GM23248 (cell line): ENCODE results near the gene MYBPH.

Experiments
- EZH2 ChIP-seq: fragments of 200-600 bp; sonication (generic); IDR thresholded peaks from 2 replicates; pipeline ENCODE4 v1.6.1; 2018; ENCODE audit warnings: antibody characterized with exemption, mild to moderate bottlenecking; ENCODE audit not compliant: insufficient read depth, poor library complexity, severe bottlenecking
- EZH2phosphoT487 ChIP-seq: fragments of 200-600 bp; sonication (generic); IDR thresholded peaks from 2 replicates; pipeline ENCODE4 v1.6.1; 2018; ENCODE audit warnings: antibody characterized with exemption, moderate library complexity, mild to moderate bottlenecking, low read depth; ENCODE audit not compliant: insufficient read depth

DNA sequence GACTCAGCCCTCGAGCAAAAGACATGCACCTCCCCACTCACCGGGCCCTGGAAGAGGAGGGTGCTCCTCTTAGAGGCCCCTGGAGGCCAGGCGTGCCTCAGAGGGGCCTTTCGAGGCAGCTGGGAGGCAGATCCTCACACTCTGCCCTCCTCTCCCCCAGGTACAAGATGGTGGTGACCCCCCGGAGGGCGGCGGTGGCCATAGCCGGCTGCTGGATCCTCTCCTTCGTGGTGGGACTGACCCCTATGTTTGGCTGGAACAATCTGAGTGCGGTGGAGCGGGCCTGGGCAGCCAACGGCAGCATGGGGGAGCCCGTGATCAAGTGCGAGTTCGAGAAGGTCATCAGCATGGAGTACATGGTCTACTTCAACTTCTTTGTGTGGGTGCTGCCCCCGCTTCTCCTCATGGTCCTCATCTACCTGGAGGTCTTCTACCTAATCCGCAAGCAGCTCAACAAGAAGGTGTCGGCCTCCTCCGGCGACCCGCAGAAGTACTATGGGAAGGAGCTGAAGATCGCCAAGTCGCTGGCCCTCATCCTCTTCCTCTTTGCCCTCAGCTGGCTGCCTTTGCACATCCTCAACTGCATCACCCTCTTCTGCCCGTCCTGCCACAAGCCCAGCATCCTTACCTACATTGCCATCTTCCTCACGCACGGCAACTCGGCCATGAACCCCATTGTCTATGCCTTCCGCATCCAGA lies 10.4 kb downstream of the MYBPH start:
- TF ChIP-seq EZH2phosphoT487, result no peak
- no peak for TF ChIP-seq EZH2
